K562 (cell line): ENCODE measurements around the gene CNTROB. TPM values are rescaled to one million over a fixed set of nuclear protein-coding genes. Genes with fewer than 3 reads are reported as not detected.

Experiments used
- BCL6 ChIP-seq: fragments of 250-450 bp; sonication (Bioruptor Pico); IDR thresholded peaks from 2 replicates; pipeline ENCODE4 v1.4.0; 2020
- ETS1 ChIP-seq: conservative IDR thresholded peaks from 2 replicates; pipeline ENCODE4 v1.6.1; 2011; ENCODE audit warnings: low read depth, mild to moderate bottlenecking, low read length; ENCODE audit not compliant: control insufficient read depth
- FOXK2 ChIP-seq, 2 experiments: fragments of 450-650 bp; IDR thresholded peaks in 1 of 2; conservative IDR thresholded peaks in 1 of 2; 2 replicates each; pipeline ENCODE4 v1.6.1; 2016; ENCODE audit warnings: low read depth in 2 of 2, mild to moderate bottlenecking in 1 of 2
- NCOA1 ChIP-seq: fragments of 450-650 bp; IDR thresholded peaks from 2 replicates; pipeline ENCODE4 v1.6.1; 2016; ENCODE audit warnings: low read depth
- NR2C1 ChIP-seq, 2 experiments: fragments of 450-650 bp; IDR thresholded peaks; 2 replicates each; pipeline ENCODE4 v1.6.1; 2017; ENCODE audit warnings: mild to moderate bottlenecking in 2 of 2, antibody characterized with exemption in 1 of 2, inconsistent platforms in 1 of 2, missing compliant biosample characterization in 1 of 2, missing genetic modification characterization in 1 of 2
- POLR2B ChIP-seq: fragments of 450-650 bp; IDR thresholded peaks from 2 replicates; pipeline ENCODE4 v1.6.1; 2018; ENCODE audit warnings: low read depth; ENCODE audit not compliant: partially characterized antibody
- RBM15 ChIP-seq: fragments of 200-400 bp; formaldehyde crosslinking; IDR thresholded peaks from 2 replicates; pipeline ENCODE4 v1.6.1; 2018; ENCODE audit warnings: mild to moderate bottlenecking, low read length, moderate library complexity; ENCODE audit not compliant: insufficient read depth
- RBM34 ChIP-seq: fragments of 200-400 bp; formaldehyde crosslinking; IDR thresholded peaks from 2 replicates; pipeline ENCODE4 v1.6.1; 2018; ENCODE audit warnings: low read length, borderline replicate concordance; ENCODE audit not compliant: insufficient read depth
- RBM39 ChIP-seq: fragments of 200-400 bp; formaldehyde crosslinking; optimal IDR thresholded peaks from 2 replicates; pipeline ENCODE3; 2018; ENCODE audit warnings: low read depth, low read length
- RFX5 ChIP-seq: IDR thresholded peaks from 2 replicates; pipeline ENCODE4 v1.6.1; 2011; ENCODE audit warnings: low read depth, mild to moderate bottlenecking, improper control_type of control experiment, low read length
- THAP12 ChIP-seq: fragments of 250-450 bp; sonication (Bioruptor Pico); IDR thresholded peaks from 2 replicates; pipeline ENCODE4 v1.9.0; 2021; ENCODE audit warnings: mild to moderate bottlenecking, inconsistent platforms
- UBTF ChIP-seq, 2 experiments: IDR thresholded peaks; 2 replicates each; pipeline ENCODE4 v1.6.1; 2012; ENCODE audit warnings: improper control_type of control experiment in 2 of 2, low read depth in 2 of 2, low read length in 2 of 2, borderline replicate concordance in 1 of 2
- WHSC1 ChIP-seq: IDR thresholded peaks from one replicate; pipeline ENCODE4 v1.6.1; 2012; ENCODE audit warnings: low read length, control low read depth, inconsistent platforms
- ZKSCAN3 ChIP-seq: fragments of 250-450 bp; sonication (Bioruptor Pico); IDR thresholded peaks from 2 replicates; pipeline ENCODE4 v1.4.0; 2020
- ZNF311 ChIP-seq: fragments of 250-450 bp; sonication (Bioruptor Pico); IDR thresholded peaks from 2 replicates; pipeline ENCODE4 v1.4.0; 2020; ENCODE audit warnings: mild to moderate bottlenecking, moderate library complexity
- ZNF41 ChIP-seq: fragments of 250-450 bp; sonication (Bioruptor Pico); conservative IDR thresholded peaks from 2 replicates; pipeline ENCODE4 v1.4.0; 2020; ENCODE audit warnings: mild to moderate bottlenecking
- polyA plus RNA-seq, 8 experiments: library from polyadenylated mRNA; depleted of rRNA in 4 of 8; stranded (reverse) in 5 of 8; unstranded in 3 of 8; fragments of >200 nt; fragmentation: Nextera tagmentation in 2 of 8; fragmentation: Illumina TruSeq in 1 of 8; extraction: Ambion mirVana in 2 of 8; extraction: Trizol in 1 of 8; gene quantifications; 2 replicates each; pipeline versions ENCODE4 v1.2.1 to v1.2.3, GENCODE V29; 2011 to 2014; ENCODE audit warnings: inconsistent platforms in 1 of 8, missing spikeins in 1 of 8
- total RNA-seq, 7 experiments: library from RNA; depleted of rRNA in 6 of 7; stranded (reverse); fragments of >200 nt in 6 of 7; fragmentation: Illumina TruSeq in 2 of 7; extraction: Trizol in 2 of 7; gene quantifications; 2 replicates each; pipeline versions ENCODE4 v1.2.1 to v1.2.3, GENCODE V29; 2011 to 2021; ENCODE audit warnings: low replicate concordance in 1 of 7
- TF ChIP-seq, protein P1 (sequence below): sonication (generic); formaldehyde crosslinking; IDR thresholded peaks from 2 replicates; pipeline ENCODE4 v1.8.0; 2022; ENCODE audit warnings: missing genetic modification reagents, mild to moderate bottlenecking, borderline replicate concordance
- TF ChIP-seq, protein P2 (sequence below), 2 experiments: fragments of 450-650 bp in 1 of 2; sonication (generic) in 1 of 2; formaldehyde crosslinking; conservative IDR thresholded peaks; 2 replicates each; pipeline versions ENCODE4 v1.4.0 to v1.8.1; 2020 to 2022; ENCODE audit warnings: mild to moderate bottlenecking in 1 of 2, missing genetic modification reagents in 1 of 2

The CNTROB gene
- total and polyA plus RNA-seq, 9 of the 15 experiments (the other 6 are each of a cell fraction or from before 2014, with no cell fraction given), result 1.9 to 33.3 (median 23.0) TPM

DNA sequence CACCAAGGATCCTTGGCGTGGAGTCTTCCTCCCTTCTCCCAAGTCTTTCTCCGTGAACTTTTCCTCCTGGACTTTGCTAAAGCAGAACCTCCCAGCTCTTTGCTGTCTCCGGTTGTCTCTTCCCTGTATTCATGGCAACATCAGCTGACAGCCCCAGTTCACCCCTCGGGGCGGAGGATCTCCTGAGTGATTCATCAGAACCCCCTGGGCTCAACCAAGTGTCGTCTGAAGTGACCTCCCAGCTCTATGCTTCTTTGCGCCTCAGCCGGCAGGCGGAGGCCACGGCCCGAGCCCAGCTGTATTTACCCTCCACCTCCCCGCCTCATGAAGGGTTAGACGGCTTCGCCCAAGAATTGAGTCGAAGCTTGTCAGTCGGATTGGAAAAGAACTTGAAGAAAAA is 943 bp downstream of the CNTROB start (continued):
- TF ChIP-seq ETS1, result no peak; the same call in 1 of the 2 replicates
- TF ChIP-seq, protein P1, sequence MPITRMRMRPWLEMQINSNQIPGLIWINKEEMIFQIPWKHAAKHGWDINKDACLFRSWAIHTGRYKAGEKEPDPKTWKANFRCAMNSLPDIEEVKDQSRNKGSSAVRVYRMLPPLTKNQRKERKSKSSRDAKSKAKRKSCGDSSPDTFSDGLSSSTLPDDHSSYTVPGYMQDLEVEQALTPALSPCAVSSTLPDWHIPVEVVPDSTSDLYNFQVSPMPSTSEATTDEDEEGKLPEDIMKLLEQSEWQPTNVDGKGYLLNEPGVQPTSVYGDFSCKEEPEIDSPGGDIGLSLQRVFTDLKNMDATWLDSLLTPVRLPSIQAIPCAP (CRISPR knock-in tag), result no peak
- TF ChIP-seq ZNF311 (CRISPR knock-in tag), result no peak
- no peak for TF ChIP-seq RBM15
- no peak for TF ChIP-seq THAP12
- no peak for TF ChIP-seq RBM34
- TF ChIP-seq, protein P2, sequence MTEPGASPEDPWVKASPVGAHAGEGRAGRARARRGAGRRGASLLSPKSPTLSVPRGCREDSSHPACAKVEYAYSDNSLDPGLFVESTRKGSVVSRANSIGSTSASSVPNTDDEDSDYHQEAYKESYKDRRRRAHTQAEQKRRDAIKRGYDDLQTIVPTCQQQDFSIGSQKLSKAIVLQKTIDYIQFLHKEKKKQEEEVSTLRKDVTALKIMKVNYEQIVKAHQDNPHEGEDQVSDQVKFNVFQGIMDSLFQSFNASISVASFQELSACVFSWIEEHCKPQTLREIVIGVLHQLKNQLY (CRISPR knock-in tag; conservative IDR thresholded peaks at IDR 0.05), result no peak
- TF ChIP-seq POLR2B, result no peak
- peak; percentile 66 to 78; a peak in 2 of 4 replicates for TF ChIP-seq FOXK2 (conservative IDR thresholded peaks at IDR 0.05 in 1 of 2, IDR thresholded peaks at IDR 0.05 in 1 of 2; ENCODE audit: low read depth in 2 of 2)
- TF ChIP-seq RBM39, result no peak
- no peak for TF ChIP-seq ZNF41
- TF ChIP-seq NCOA1, result no peak
- no peak for TF ChIP-seq NR2C1 (IDR thresholded peaks at IDR 0.05)
- no peak for TF ChIP-seq NR2C1 (tag; IDR thresholded peaks at IDR 0.05)
- TF ChIP-seq RFX5, result no peak
- TF ChIP-seq WHSC1, result no peak
- TF ChIP-seq BCL6, result no peak
- TF ChIP-seq ZKSCAN3, result no peak
- peak; percentile 82 to 91; a peak in 3 of 4 replicates for TF ChIP-seq UBTF (IDR thresholded peaks at IDR 0.05; ENCODE audit: borderline replicate concordance in 1 of 2, low read depth in 2 of 2, low read length in 2 of 2)
- TF ChIP-seq, all 486 proteins: peak for 37
